ENCODE measurements around the gene DYRK1A.

Gene DYRK1A

DNA sequence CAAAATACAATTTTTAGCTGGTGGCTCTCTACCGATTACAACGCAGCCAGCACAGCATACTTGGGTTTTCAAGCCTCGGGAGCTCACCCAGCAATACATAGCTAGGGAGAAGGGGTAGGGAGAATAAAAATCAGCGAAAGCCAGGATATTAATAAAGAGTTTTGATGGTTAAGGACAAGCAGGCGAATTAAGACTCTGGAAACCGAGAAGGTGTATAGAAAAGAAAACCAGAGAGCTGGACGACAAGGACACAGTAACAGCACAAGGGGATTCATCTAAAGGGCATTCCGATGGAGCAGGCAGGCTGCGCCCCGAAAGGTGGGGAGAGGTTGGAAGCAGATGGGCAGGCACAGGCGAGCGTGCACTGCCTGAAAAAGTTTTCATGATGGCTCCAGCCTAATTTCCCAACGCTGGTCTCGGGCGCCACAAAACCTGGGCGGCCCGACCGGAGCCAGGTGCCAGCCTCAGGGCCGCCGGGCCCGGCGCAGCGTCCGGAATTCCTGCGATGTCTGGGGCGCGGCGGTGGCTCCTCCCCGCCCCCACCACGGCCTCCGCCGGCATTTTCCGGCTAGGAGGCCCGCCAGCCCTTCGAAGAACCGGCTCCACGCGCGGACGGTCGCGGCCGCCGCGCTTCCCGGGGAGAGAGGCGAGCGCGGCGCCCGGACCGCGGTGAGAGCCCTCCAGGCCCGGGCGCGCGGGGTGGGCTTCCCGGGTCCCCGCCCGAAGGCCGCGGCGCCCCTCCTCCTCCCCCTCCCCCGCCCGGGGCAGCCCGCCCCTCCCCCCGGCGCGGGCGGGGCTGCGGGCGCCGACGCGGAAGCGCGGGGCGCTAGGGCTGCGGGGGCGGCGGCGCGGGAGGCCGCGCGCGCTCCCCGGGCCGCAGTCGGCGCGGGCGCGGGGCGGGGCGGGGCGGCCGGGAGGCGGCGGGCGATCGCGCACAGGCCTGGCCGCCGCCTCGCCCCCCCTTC, 774 bp upstream of the DYRK1A start:
- DNase-seq: no peak

DNA sequence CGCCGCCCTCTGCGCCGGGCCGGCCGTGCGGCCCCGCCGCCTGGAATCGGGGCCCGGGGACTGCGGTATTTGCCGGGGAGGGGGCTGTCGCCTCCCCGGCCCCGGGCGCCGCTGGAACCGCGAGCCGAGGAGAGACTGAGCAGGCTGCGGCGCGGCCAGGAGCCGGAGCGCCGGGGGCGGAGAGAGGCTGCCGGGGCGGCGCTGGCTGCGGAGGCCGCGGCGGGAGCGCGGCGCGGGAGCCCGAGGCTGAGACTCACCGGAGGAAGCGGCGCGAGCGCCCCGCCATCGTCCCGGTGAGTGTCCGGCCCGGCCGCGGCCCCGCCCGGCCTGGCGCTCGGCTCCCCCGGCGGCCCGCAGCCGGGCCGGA, 746 bp downstream of the DYRK1A start:
- DNase-seq: no peak

DNA sequence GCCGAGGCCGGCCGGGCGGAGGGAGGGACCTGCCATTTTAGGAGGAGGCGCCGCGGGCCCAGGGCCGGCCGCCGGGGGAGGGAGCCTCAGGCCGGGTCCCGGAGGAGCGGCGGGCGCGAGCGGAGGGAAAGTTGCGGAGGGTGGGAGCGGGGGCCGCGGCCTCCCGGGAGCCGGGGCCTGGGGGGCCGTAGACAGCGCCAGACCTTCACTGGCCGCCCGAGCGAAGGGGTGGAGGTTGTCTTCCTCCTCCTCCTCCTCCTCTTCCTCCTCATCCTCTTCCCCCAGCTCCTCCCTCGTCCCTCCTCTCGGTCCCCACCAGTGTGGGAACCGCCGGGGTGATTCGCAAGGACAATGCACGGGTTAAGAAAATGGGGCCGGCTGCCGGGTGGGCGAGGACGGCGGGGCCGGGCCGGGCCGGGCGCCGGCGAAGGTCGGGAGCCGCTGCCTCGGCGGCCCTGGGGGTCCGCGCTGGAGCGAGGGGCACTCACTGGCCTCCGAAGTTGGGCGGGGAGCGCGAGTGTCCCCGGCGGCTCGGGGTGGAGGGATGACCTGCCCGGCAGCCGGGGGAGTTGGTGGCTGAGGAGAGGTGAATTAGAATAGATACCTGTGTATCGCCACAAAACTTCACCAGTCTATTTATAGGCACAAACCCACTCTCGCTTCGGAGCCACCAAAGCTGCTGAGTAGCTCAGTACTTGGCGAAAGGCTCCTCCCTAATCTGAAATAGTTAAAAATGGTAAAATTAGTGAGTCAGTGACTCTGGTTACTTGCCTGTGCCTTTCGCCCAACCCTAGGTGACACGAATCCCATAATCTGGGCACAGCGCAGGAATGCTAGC, 1.3 kb downstream of the DYRK1A start:
- DNase-seq: no peak

DNA sequence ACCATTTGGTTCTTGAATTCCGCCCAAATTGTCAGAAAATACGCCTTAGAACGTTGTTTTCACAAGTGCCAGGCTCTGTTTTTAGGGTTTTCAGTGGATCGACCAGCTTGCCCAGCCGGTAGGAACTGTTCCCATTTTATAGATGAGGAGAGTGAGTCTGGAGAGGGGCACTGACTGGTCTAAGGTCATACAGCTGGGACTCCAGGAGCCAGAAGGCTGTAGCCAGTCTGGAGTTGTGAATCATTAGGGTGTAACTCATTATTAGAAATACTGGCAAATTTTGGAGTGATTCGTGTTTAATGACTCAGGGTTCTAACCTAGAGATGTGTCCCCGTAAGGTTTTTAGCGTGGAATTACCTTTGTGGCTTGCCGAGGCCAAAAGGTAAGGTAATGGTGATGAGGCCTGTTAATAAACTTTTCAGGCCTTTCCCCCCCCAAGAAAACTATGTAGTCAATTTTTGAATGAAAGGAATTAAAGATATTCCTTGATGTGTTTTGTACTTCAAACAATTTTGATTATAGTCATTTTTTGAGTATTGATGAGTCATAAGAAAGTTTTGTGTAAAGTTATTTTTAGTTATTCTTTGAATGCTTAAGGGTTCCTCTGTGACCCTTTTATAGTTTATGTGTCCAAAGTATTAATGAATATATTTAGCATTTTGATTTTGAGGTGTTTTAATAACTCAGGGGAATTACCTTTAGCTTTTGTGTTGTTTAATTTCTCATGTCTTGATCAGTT, 2.1 kb downstream of the DYRK1A start:
- no peak for DNase-seq

DNA sequence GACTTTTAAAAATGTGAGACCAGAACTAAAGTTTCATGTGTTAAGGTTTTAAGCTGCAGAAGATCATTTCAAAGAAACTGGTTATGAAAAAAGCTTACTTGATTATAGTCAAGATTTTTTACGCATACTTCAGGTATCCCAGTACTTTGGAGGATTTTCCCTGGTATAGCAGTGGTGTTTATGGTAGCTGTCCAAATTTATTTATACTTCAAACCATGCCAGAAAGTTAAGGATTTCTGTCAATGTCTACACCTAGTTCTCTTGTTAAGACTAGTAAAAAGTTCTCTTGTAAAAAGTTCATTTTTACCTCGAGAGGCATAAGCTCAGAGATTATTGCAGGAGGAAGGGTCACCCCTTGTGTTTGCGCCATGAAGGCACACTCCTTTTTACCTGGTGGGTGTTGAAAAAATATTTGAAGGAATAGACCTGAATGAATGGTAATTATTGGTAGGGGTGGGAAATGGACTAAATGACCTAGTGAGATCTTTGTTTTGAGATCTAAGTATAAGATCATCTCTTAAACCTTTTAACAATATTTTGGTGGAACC, 2.8 kb downstream of the DYRK1A start:
- DNase-seq: no peak

DNA sequence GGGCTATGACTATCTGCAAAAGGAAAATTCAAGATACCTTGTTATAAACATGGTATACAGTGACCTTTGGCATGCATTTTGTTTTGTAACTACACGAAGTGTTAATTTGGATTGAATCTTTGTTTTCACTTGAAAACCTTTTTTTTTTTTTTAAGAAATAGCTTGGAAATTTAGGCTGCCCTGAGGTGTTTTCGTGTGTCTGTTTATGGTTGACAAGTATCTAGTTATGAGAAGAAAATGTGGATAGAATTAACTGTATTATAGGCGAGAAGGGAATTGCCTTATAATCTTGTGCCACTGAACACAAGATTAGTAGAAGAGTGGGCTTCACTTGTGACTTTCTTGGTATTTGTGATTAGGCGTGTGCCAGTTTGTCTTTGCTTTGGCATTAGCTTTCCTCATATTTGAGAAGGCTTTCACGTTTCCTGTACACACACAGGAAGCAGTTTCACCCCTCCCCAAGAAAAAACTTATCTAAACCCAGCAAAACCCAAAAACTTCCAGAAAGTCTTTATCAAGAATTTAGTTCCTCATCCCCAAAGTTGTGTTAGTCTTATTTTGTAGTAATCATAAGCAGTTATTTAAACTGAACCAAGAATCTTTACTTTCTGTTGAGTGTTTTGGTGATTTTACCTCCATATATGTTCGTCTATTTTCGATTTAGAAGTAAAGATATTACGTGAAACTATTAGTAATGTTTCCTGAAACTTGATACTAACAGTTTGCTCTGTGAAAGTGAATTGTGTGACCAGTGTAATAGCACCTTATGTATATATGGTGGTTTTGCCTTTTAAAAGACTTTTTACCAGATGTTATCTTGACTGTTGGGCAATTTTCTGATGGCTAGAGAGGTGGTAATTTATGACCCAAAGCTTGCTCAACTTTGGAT, 3.8 kb downstream of the DYRK1A start:
- DNase-seq: no peak

DNA sequence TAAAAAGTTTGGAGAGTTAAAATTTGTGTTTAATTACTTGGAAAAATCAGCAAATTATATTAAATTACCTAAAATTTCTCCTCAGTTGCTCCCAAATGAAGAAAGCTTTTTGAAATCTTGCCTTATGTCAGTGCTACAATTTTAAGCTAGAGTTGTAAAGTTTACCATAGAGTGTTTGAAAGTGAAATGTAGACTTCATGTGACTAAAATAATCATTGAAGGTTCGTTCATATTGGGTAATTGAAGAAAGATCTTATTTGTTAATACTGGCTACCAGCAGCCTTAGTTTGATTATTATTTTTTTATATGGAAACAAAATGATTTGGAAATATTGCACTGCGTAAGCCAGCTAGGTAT, 4.4 kb downstream of the DYRK1A start:
- no peak for DNase-seq

DNA sequence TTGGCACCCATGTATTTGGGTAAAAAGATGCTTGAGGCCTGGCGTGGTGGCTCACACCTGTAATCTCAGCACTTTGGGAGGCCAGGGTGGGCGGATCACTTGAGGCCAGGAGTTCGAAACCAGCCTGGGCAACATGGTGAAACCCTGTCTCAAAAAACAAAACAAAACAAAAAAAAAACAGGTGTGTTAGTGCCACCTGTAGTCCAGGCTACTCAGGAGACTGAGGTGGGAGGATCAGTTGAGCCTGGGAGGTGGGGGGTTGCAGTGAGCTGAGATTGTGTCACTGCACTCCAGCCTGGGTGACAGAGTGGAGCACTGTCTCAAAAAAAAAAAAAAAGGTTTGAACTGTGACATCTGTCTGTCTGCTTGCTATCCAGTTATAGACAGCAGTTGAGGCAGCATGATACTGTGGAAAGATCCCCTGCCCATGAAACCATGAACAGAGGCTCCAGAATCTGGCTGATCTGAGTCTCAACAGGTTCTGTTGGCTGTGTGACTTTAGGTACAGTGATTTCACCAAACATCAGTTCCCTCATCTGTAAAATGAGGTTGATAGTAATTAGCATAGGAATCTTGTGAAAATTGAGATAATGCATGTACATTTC, 5.7 kb downstream of the DYRK1A start:
- DNase-seq: no peak

DNA sequence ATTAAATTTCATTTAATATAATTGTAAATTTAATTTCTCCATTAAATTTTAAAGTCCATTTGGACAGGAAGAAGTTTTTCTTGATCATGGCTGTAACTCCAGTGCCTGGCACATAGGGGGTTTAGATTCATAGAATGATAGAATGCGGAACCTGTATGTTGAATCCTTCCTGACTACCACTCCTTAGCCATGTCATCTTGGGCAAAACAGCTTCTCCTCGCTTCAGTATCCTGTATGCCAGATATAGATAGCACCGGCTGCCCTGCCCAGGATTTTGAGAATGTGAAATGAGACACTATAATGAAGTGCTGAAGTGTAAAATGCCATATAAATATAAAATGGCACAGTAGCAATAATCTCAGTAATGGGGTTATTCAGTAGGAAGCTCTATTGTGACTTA, 6.4 kb downstream of the DYRK1A start:
- DNase-seq: no peak

DNA sequence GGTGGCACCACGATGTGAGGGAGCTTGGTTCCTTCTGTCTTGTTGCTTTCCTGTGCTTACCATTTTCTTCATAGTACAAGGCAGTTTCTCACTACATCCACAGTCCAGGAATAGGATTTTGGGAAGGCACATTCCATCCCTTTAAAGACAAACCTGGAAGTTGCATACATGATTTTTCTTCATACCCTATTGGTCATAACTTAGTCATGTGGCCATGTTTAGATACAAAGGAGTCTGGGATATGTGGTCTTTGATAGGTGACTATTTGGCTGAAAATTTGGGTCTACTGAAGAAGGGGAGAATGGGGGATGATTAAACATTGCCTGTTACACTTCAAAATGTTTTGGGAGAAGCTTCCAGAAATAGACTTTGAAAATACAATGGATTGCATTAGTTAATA, 7.0 kb downstream of the DYRK1A start:
- DNase-seq: no peak

DNA sequence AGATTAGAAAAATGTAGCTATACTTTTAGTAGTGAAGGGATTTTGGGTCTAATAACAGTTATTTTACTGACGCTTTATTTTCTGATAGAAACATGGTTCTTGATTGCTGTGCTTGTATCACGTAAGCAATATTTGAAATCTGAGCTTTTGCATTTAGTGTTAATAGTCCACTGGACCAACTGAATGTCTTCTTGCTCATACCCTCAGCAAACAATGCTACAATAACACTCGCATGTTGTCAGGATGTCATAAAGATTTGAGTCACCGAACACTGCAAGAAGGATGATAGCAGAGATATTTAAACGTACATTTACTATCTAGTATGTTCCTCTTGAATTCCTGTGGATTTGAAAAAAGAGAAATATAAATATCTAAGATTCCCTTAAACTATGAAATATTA, 7.5 kb downstream of the DYRK1A start:
- no peak for DNase-seq

DNA sequence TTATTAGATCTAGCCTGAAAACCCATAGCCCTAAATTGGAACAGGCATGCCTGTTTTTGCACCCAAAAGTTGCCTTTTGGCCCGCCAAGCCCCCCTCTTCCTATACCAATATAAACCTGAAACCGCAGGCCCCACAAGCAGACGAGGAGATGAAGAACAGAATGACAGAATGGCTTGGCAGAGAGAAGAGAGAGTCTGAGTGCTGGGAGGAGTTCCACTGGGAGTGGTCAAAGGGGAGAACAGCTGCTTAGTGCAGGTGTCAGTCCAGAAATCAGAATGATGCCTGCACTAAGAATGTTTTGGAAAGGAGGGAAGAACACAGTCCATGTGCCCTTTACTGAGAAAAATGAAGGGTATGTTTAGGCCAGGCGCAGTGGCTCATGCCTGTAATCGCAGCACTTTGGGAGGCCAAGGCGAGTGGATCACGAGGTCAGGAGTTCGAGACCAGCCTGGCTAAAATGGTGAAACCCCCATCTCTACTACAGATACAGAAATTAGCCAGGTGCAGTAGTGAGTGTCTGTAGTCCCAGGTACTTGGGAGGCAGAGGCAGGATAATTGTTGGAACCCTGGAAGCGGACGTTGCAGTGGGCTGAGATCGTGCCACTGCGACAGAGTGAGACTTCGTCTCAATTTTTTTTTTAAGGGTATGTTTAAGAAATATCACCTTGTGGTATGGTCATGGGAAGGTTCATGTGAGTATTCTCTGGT, 9.4 kb downstream of the DYRK1A start:
- DNase-seq: no peak

DNA sequence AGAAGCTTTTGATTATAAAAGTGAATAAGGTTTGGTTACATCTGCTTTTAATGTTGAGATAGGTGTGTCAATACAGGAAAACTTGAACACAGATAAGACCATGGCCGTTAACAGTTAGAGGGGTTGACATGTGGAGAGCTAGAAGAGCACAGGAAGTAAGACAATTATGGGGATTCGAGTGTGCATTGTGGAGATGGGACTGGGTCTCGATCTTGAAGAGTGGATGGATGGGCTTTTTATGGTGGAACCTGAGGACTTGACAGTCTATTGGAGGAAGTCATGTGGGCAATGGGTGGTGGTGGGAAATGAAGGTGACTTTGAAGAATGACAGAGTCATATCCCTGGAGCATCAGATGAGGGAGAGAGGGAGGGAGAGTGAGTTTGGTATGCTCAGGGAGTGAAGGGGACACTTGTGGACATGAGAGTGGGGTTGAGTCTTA, 12.1 kb downstream of the DYRK1A start:
- DNase-seq: no peak

DNA sequence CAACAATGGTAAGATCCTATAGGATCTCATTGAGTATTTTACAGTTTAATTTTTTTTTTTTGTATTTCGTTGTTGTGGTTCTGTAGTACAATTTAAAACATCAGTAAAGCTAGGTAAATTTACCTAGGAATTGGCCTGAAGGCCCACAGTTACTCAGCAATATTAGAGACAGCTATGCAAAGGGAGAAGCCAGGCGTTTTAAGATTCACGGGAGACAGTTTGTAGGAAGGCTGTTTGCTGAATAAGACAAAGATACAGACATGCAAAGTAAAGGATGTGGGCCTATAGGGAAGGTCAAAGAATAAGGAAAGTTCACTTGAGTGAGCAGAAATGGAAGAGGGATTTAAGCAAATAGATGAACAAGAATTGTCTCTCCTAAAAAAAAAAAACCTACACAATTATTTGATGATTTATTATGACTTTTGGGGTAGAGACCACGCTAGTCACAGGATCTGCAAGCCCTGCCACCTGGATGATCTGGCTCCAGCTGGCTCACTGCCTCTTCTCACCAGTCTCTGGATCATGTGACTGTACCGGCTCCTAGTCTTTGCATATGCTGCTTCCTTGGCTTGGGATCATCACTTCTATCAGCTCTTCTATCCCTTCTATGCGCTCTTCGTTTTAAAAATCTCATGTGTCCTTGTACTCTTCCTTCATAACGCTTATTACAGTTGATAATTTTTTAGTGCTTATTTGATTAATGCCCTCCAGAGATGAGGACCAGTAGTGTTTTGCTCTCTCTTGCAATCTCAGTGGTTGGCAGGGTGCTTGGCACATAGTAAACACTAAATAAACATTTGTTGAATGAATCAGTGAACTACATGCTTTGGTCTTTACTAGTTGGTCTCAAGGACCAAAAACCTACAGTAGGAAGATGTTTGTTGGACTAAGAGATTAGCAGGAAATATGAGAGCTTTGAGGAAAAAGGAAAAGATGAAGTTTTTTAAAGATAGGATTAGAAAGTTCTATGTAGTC, 14.1 kb downstream of the DYRK1A start:
- DNase-seq: no peak

DNA sequence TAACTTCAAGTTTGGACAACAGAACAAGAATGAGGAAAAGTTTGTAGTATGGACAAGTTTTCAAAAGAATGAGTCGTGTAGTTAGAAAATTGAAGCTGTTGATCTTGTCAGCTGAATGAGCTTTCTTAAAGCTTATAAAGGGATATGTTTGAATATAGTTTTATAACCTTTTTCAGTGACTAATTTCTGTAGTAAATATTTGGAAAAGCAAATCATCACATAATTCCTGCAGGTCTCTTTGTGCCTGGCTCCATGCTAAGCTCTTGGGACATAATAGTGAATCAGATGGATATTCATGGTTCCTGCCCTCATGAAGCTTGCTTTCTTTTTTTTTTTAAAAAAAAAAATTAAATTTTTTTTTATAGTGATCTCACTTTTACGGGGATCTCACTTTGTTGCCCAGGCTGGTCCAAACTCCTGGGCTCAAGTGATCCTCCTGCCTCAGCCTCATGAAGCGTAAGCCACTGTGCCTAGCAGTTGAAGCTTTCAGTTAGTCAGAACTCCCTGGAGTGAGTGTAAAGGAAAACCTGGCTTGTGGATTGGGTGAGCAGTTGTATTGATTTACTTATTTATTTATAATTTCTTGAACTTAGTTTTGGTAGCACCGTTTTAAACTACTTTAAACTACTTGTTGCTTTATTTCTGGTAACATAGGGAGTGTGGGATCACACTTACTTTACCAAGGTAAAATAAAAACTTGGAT, 15.5 kb downstream of the DYRK1A start:
- no peak for DNase-seq

DNA sequence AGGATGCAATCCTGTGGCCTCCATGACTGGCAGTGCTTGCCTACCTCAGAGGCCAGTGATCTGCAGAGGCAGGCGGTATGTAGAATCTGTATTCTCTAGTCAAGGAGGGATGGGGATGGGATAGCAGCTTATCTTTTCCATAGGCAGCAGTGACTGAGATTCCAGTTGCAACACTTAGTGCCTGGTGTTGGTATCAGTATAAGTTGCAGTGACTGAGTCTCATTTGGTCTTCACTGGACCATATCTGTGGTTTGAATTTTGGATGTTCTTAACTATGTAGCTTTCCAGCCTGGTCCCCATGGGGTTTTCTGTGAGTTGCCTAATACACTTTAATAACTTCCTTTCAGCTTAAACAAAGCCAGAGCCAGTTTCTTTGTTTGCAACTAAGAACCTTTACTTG, 16.5 kb downstream of the DYRK1A start:
- no peak for DNase-seq

DNA sequence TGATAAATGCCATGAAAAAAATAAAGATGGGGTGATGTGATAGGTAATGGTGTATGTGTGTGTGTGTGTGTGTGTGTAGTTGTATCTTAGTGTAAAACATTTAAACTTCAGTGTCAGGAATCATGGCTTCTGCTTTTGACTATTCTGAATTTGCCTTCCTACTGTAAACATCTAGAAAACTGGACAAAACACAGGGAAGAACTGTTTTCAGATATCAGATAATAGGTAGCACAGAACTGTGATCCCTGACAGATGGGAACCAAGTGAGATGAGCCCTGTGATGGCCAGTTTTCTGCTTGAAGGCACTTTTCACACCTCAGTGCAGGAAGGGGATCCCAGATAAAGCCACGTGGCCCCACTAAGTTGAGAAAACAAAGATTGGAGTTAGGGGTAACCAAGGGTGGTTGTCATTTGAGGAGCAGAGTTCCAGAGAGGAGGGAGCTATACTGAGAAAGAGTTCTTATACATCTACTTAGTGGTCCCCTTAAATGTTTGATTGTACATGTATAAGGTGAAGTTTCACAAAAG, 17.3 kb downstream of the DYRK1A start:
- no peak for DNase-seq

DNA sequence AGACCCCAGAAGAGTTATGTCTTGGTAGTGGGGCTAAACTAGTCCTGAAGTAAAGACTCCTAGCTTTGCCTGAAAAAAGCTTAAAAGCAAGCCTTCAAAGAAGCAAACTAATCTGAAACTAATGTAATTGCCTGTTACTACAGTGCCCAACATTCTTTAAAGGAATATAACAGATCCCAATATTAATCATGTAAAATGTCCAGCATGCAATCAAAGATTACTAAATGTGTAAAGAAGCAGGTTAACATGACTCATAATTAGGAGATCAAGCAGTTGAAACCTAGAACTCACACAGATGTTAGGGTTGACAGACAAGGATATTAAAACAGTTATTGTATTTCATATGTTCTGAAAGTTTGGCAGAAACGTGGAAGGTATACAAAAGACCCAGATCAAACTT, 17.8 kb downstream of the DYRK1A start:
- DNase-seq: no peak

Measured in cortex of kidney (tissue), 1 donor.